Karpas-422 (cell line): ENCODE data around the gene SLC35E3. TPM values are rescaled to one million over a fixed set of nuclear protein-coding genes. Genes with fewer than 3 reads are reported as not detected.
"Not testable (repeated sequence)": the region's sequence is repeated elsewhere in the genome, so short reads cannot be mapped to it uniquely, and the experiment has no call there.

Experiments used
- DNase-seq: peaks from one replicate; pipeline ENCODE4 v3.0.0-alpha.2; 2015
- H2AFZ ChIP-seq: fragments of 200-600 bp; sonication (generic); 2 replicates; pipeline ENCODE4 v1.6.1; 2014; ENCODE audit warnings: antibody characterized with exemption, low read length, mixed read lengths
- H3K27ac ChIP-seq: fragments of 200-600 bp; sonication (generic); 2 replicates; pipeline ENCODE4 v1.5.1; 2014; ENCODE audit warnings: mild to moderate bottlenecking, low read length, moderate library complexity
- H3K27me3 ChIP-seq: fragments of 200-600 bp; sonication (generic); 2 replicates; pipeline ENCODE4 v1.6.1; 2014; ENCODE audit warnings: low read length, mixed read lengths
- H3K36me3 ChIP-seq: fragments of 200-600 bp; sonication (generic); 2 replicates; pipeline ENCODE4 v1.6.1; 2014; ENCODE audit warnings: low read length, mixed read lengths; ENCODE audit not compliant: insufficient read depth
- H3K4me1 ChIP-seq: fragments of 200-600 bp; sonication (generic); 2 replicates; pipeline ENCODE4 v1.6.1; 2014; ENCODE audit warnings: mild to moderate bottlenecking, low read length, mixed read lengths
- H3K4me2 ChIP-seq: fragments of 200-600 bp; sonication (generic); 2 replicates; pipeline ENCODE4 v1.6.1; 2014; ENCODE audit warnings: low read length, low read depth, mild to moderate bottlenecking; ENCODE audit not compliant: poor library complexity, severe bottlenecking
- H3K4me3 ChIP-seq: fragments of 200-600 bp; sonication (generic); 2 replicates; pipeline ENCODE4 v1.5.1; 2014; ENCODE audit warnings: mild to moderate bottlenecking, antibody characterized with exemption, low read length, mixed read lengths
- H3K79me2 ChIP-seq: fragments of 200-600 bp; sonication (generic); 2 replicates; pipeline ENCODE4 v1.6.1; 2014; ENCODE audit warnings: mild to moderate bottlenecking, low read length, mixed read lengths
- H3K9ac ChIP-seq: fragments of 200-600 bp; sonication (generic); 2 replicates; pipeline ENCODE4 v1.6.0; 2014; ENCODE audit warnings: low read length
- H3K9me2 ChIP-seq: fragments of 200-600 bp; sonication (generic), shearing (Covaris generic); replicated peaks from 2 replicates; pipeline ENCODE4 v1.6.0; 2014; ENCODE audit warnings: mild to moderate bottlenecking, low read length, moderate library complexity; ENCODE audit not compliant: insufficient read depth
- H3K9me3 ChIP-seq: fragments of 300-700, 200-600 bp; sonication (generic); 2 replicates; pipeline ENCODE4 v1.6.1; 2014; ENCODE audit warnings: low read length, mixed read lengths
- H4K20me1 ChIP-seq: fragments of 200-600 bp; sonication (generic); 2 replicates; pipeline ENCODE4 v1.6.1; 2014; ENCODE audit warnings: mild to moderate bottlenecking, antibody characterized with exemption, low read length, low read depth; ENCODE audit not compliant: insufficient read depth
- total RNA-seq: library from RNA; depleted of rRNA; stranded (reverse); fragments of >200 nt; shearing (Covaris generic); gene quantifications from 2 replicates; pipeline ENCODE4 v1.2.3, GENCODE V29; 2014; ENCODE audit warnings: low replicate concordance

The SLC35E3 gene
- total RNA-seq, 1 experiment from 2014 or later = 3.5 TPM

GRCh38 chr12:68793436-68793835 is 47.5 kb downstream of the SLC35E3 start:
- no peaks in the 10 kb centered on the region for H3K36me3 ChIP-seq
- H3K79me2 ChIP-seq = no peaks in the 10 kb centered on the region
- no peak overlapping the region for H3K9ac ChIP-seq
- H3K4me3 ChIP-seq = no peak overlapping the region
- H3K4me1 ChIP-seq = no peaks in the 10 kb centered on the region; the same call in 1 of the 2 replicates
- no peaks in the 10 kb centered on the region for H4K20me1 ChIP-seq
- H2AFZ ChIP-seq = no peak overlapping the region
- H3K9me2 ChIP-seq = no peaks in the 10 kb centered on the region
- DNase-seq = no peak
- H3K27me3 ChIP-seq = no peaks in the 10 kb centered on the region
- no peak overlapping the region for H3K4me2 ChIP-seq
- no peak overlapping the region for H3K27ac ChIP-seq
- H3K9me3 ChIP-seq = no peaks in the 10 kb centered on the region

GRCh38 chr12:68793975-68794652 is 48.1 kb downstream of the SLC35E3 start:
- H4K20me1 ChIP-seq = no peaks in the 10 kb centered on the region
- H3K9me2 ChIP-seq = no peaks in the 10 kb centered on the region
- DNase-seq = peak; percentile 15
- no peaks in the 10 kb centered on the region; the same call in 1 of the 2 replicates for H3K4me1 ChIP-seq
- H3K4me2 ChIP-seq = no peak overlapping the region
- no peaks in the 10 kb centered on the region for H3K36me3 ChIP-seq
- H3K27ac ChIP-seq = no peak overlapping the region
- H2AFZ ChIP-seq = no peak overlapping the region
- no peaks in the 10 kb centered on the region for H3K79me2 ChIP-seq
- no peaks in the 10 kb centered on the region for H3K9me3 ChIP-seq
- no peaks in the 10 kb centered on the region for H3K27me3 ChIP-seq
- H3K4me3 ChIP-seq = no peak overlapping the region
- H3K9ac ChIP-seq = no peak overlapping the region

- Histone ChIP-seq H3K4me3 (no peak overlapping the region), H3K4me2 (no peak overlapping the region), H3K9me2 (no peaks in the 10 kb centered on the region), H3K27me3 (no peaks in the 10 kb centered on the region), H3K27ac (no peak overlapping the region), H3K9ac (no peak overlapping the region), H3K79me2 (no peaks in the 10 kb centered on the region), H3K4me1 (no peaks in the 10 kb centered on the region; the same call in 1 of the 2 replicates), H3K36me3 (no peaks in the 10 kb centered on the region), H2AFZ (no peak overlapping the region), H3K9me3 (no peaks in the 10 kb centered on the region), H4K20me1 (no peaks in the 10 kb centered on the region)
- no peak for DNase-seq
These were observed 48.8 kb downstream of the SLC35E3 start for GRCh38 chr12:68794653-68795251.

- Histone ChIP-seq H3K4me3 (no peak overlapping the region), H3K27ac (no peak overlapping the region), H3K79me2 (no peaks in the 10 kb centered on the region), H3K27me3 (no peaks in the 10 kb centered on the region), H4K20me1 (no peaks in the 10 kb centered on the region), H2AFZ (no peak overlapping the region), H3K9ac (no peak overlapping the region), H3K36me3 (no peaks in the 10 kb centered on the region), H3K9me2 (no peaks in the 10 kb centered on the region), H3K9me3 (no peaks in the 10 kb centered on the region), H3K4me2 (no peak overlapping the region), H3K4me1 (no peaks in the 10 kb centered on the region; the same call in 1 of the 2 replicates)
- peak; percentile 2 for DNase-seq
These were observed 50.4 kb downstream of the SLC35E3 start for GRCh38 chr12:68796399-68796798.

- Histone ChIP-seq H3K9me3 (no peaks in the 10 kb centered on the region), H3K79me2 (no peaks in the 10 kb centered on the region), H3K27ac (no peak overlapping the region), H3K4me3 (no peak overlapping the region), H3K9ac (no peak overlapping the region), H3K4me2 (no peak overlapping the region), H3K36me3 (no peaks in the 10 kb centered on the region), H4K20me1 (no peaks in the 10 kb centered on the region), H3K9me2 (no peaks in the 10 kb centered on the region), H3K27me3 (no peaks in the 10 kb centered on the region), H3K4me1 (no peaks in the 10 kb centered on the region), H2AFZ (no peak overlapping the region)
- DNase-seq = no peak
These were observed 52.9 kb downstream of the SLC35E3 start for GRCh38 chr12:68798882-68799234.

GRCh38 chr12:68800294-68800693 is 54.3 kb downstream of the SLC35E3 start:
- H3K79me2 ChIP-seq = no peaks in the 10 kb centered on the region
- H4K20me1 ChIP-seq = no peaks in the 10 kb centered on the region
- no peaks in the 10 kb centered on the region for H3K9me3 ChIP-seq
- no peaks in the 10 kb centered on the region for H3K36me3 ChIP-seq
- no peak overlapping the region for H3K4me3 ChIP-seq
- no peak overlapping the region for H2AFZ ChIP-seq
- no peaks in the 10 kb centered on the region for H3K9me2 ChIP-seq
- H3K4me1 ChIP-seq = no peaks in the 10 kb centered on the region
- H3K9ac ChIP-seq = no peak overlapping the region
- no peak overlapping the region for H3K27ac ChIP-seq
- DNase-seq = peak; percentile 21
- no peak overlapping the region for H3K4me2 ChIP-seq
- H3K27me3 ChIP-seq = no peaks in the 10 kb centered on the region

GRCh38 chr12:68801124-68801523 is 55.1 kb downstream of the SLC35E3 start:
- not testable (repeated sequence) for H3K79me2 ChIP-seq, H3K4me1 ChIP-seq, H3K9me3 ChIP-seq, H4K20me1 ChIP-seq, H3K27me3 ChIP-seq, H2AFZ ChIP-seq, DNase-seq, H3K27ac ChIP-seq, H3K9ac ChIP-seq, H3K4me2 ChIP-seq, H3K36me3 ChIP-seq, H3K9me2 ChIP-seq, H3K4me3 ChIP-seq

- not testable (repeated sequence) for H3K4me1 ChIP-seq, H3K4me3 ChIP-seq, DNase-seq, H3K9me3 ChIP-seq, H4K20me1 ChIP-seq, H3K79me2 ChIP-seq, H3K9ac ChIP-seq, H3K27ac ChIP-seq, H2AFZ ChIP-seq, H3K27me3 ChIP-seq, H3K4me2 ChIP-seq, H3K9me2 ChIP-seq, H3K36me3 ChIP-seq
These were observed 56.4 kb downstream of the SLC35E3 start for GRCh38 chr12:68802372-68802745.
